Neural cell (in vitro differentiated cells): ENCODE data around the gene CABP2.

Experiments used
- CTCF ChIP-seq: fragments of 450-650 bp; IDR thresholded peaks from 2 replicates; pipeline ENCODE4 v1.5.1; 2014; ENCODE audit warnings: antibody characterized with exemption, mild to moderate bottlenecking, moderate library complexity; ENCODE audit not compliant: poor library complexity, severe bottlenecking
- POLR2AphosphoS5 ChIP-seq: IDR thresholded peaks from 2 replicates; pipeline ENCODE4 v1.6.1; 2012
- REST ChIP-seq: IDR thresholded peaks from 2 replicates; pipeline ENCODE4 v1.6.1; 2012; ENCODE audit warnings: borderline replicate concordance

GRCh38 chr11:67522844-67523555 lies at the start of gene CABP2:
- TF ChIP-seq CTCF (no peak), REST (no peak), POLR2AphosphoS5 (no peak)
